GM23338 (cell line): ENCODE data around the gene HLA-DMB. TPM values are rescaled to one million over a fixed set of nuclear protein-coding genes. Genes with fewer than 3 reads are reported as not detected.
A peak's percentile ranks its signal among the peaks of the same experiment; 100 is the strongest.

Source experiments
- ATAC-seq: fragments of 200-7000 bp; cut with Tn5 transposase; 3 replicates; pipeline ENCODE4 v1.9.1; 2020
- DNase-seq: peaks from one replicate; pipeline ENCODE4 v3.0.0-alpha.2; 2015; ENCODE audit warnings: low spot score
- H2AFZ ChIP-seq: fragments of 200-600 bp; sonication (generic); 2 replicates; pipeline ENCODE4 v1.8.0; 2016; ENCODE audit warnings: antibody characterized with exemption, mild to moderate bottlenecking, moderate library complexity
- H3F3A ChIP-seq: fragments of 200-600 bp; sonication (generic); replicated peaks from 2 replicates; pipeline ENCODE4 v1.8.0; 2017; ENCODE audit warnings: antibody characterized with exemption, mixed run types, low read depth
- H3K27ac ChIP-seq: fragments of 200-600 bp; sonication (generic); 2 replicates; pipeline ENCODE4 v1.6.1; 2016; ENCODE audit warnings: low read depth
- H3K27me3 ChIP-seq: fragments of 200-600 bp; sonication (generic); 2 replicates; pipeline ENCODE4 v1.8.0; 2016; ENCODE audit warnings: mild to moderate bottlenecking, mixed run types, moderate library complexity; ENCODE audit not compliant: insufficient read depth
- H3K36me3 ChIP-seq: fragments of 200-600 bp; sonication (generic); 2 replicates; pipeline ENCODE4 v1.8.0; 2016; ENCODE audit warnings: mild to moderate bottlenecking; ENCODE audit not compliant: insufficient read depth
- H3K4me1 ChIP-seq: fragments of 200-600 bp; sonication (generic); 2 replicates; pipeline ENCODE4 v1.8.0; 2016; ENCODE audit warnings: mild to moderate bottlenecking, moderate library complexity; ENCODE audit not compliant: insufficient read depth
- H3K4me2 ChIP-seq: fragments of 200-600 bp; sonication (generic); 2 replicates; pipeline ENCODE4 v1.7.1; 2017; ENCODE audit warnings: mixed run types
- H3K4me3 ChIP-seq: fragments of 200-600 bp; sonication (generic); 2 replicates; pipeline ENCODE4 v1.6.1; 2016; ENCODE audit warnings: mixed run types
- H3K79me2 ChIP-seq: fragments of 200-600 bp; sonication (generic); replicated peaks from 2 replicates; pipeline ENCODE4 v1.8.0; 2017; ENCODE audit warnings: mild to moderate bottlenecking; ENCODE audit not compliant: insufficient read depth
- H3K9me2 ChIP-seq: fragments of 200-600 bp; sonication (generic); 2 replicates; pipeline ENCODE4 v1.8.0; 2017; ENCODE audit not compliant: insufficient read depth
- H4K20me1 ChIP-seq: fragments of 200-600 bp; sonication (generic); replicated peaks from 2 replicates; pipeline ENCODE4 v1.8.0; 2017; ENCODE audit warnings: mild to moderate bottlenecking; ENCODE audit not compliant: insufficient read depth
- H3K27ac Mint-ChIP-seq: 2 replicates; pipeline ENCODE4 v1.8.0; 2020; ENCODE audit warnings: inconsistent platforms, mild to moderate bottlenecking, moderate library complexity, mixed read lengths
- H3K27me3 Mint-ChIP-seq: 3 replicates; pipeline ENCODE4 v1.8.0; 2022; ENCODE audit warnings: low read depth, mild to moderate bottlenecking, moderate library complexity, mixed read lengths, inconsistent platforms; ENCODE audit not compliant: insufficient read depth, poor library complexity
- H3K36me3 Mint-ChIP-seq: 3 replicates; pipeline ENCODE4 v1.8.0; 2021; ENCODE audit warnings: low read depth, mild to moderate bottlenecking, inconsistent platforms, moderate library complexity, mixed read lengths
- H3K4me1 Mint-ChIP-seq: 3 replicates; pipeline ENCODE4 v1.8.0; 2020; ENCODE audit warnings: mild to moderate bottlenecking, inconsistent platforms, mixed read lengths
- H3K4me3 Mint-ChIP-seq: 3 replicates; pipeline ENCODE4 v1.8.0; 2021; ENCODE audit warnings: moderate library complexity, mild to moderate bottlenecking, inconsistent platforms, mixed read lengths
- H3K9me3 Mint-ChIP-seq: 3 replicates; pipeline ENCODE4 v1.8.0; 2020; ENCODE audit warnings: moderate library complexity, mild to moderate bottlenecking, inconsistent platforms, mixed read lengths
- CREB1 ChIP-seq: fragments of 250-450 bp; sonication (Bioruptor Pico); IDR thresholded peaks from 2 replicates; pipeline ENCODE4 v1.5.0; 2020; ENCODE audit warnings: low read depth, mild to moderate bottlenecking, moderate library complexity
- EZH2phosphoT487 ChIP-seq: fragments of 200-600 bp; sonication (generic); IDR thresholded peaks from one replicate; pipeline ENCODE4 v1.8.1; 2018; ENCODE audit warnings: antibody characterized with exemption; ENCODE audit not compliant: unreplicated experiment
- JUNB ChIP-seq: IDR thresholded peaks from one replicate; pipeline ENCODE4 v1.6.1; 2016; ENCODE audit warnings: antibody characterized with exemption; ENCODE audit not compliant: unreplicated experiment
- ZNF114 ChIP-seq: fragments of 250-450 bp; sonication (Bioruptor Pico); IDR thresholded peaks from 2 replicates; pipeline ENCODE4 v1.5.0; 2020; ENCODE audit warnings: mild to moderate bottlenecking, moderate library complexity
- polyA plus RNA-seq: library from polyadenylated mRNA; unstranded; fragments of >200 nt; fragmentation: Nextera tagmentation; extraction: Ambion mirVana; gene quantifications from 2 replicates; pipeline ENCODE4 v1.2.1, GENCODE V29; 2016
- total RNA-seq: library from RNA; depleted of rRNA; stranded (reverse); fragments of >200 nt; shearing (Covaris generic); gene quantifications from 2 replicates; pipeline ENCODE4 v1.2.3, GENCODE V29; 2014
- TF ChIP-seq, protein P1 (sequence below): fragments of 250-450 bp; sonication (Bioruptor Pico); IDR thresholded peaks from 2 replicates; pipeline ENCODE4 v1.5.0; 2020; ENCODE audit warnings: mild to moderate bottlenecking, moderate library complexity
- TF ChIP-seq, protein P2 (sequence below): IDR thresholded peaks from 2 replicates; pipeline ENCODE4 v1.6.1; 2016; ENCODE audit warnings: antibody characterized with exemption
- TF ChIP-seq, protein P3 (sequence below): IDR thresholded peaks from one replicate; pipeline ENCODE4 v1.6.1; 2018; ENCODE audit warnings: antibody characterized with exemption; ENCODE audit not compliant: unreplicated experiment
- TF ChIP-seq, protein P4 (sequence below), 2 experiments: fragments of 200-600 bp in 1 of 2; sonication (generic) in 1 of 2; conservative IDR thresholded peaks; 2 replicates each; pipeline versions ENCODE4 v1.5.1 to v1.6.1; 2016 to 2017; ENCODE audit warnings: antibody characterized with exemption in 2 of 2, low read depth in 2 of 2, mild to moderate bottlenecking in 2 of 2, moderate library complexity in 1 of 2

HLA-DMB gene
- total and polyA plus RNA-seq, 2 experiments from 2014 or later = 0.70 to 1.6 TPM

DNA sequence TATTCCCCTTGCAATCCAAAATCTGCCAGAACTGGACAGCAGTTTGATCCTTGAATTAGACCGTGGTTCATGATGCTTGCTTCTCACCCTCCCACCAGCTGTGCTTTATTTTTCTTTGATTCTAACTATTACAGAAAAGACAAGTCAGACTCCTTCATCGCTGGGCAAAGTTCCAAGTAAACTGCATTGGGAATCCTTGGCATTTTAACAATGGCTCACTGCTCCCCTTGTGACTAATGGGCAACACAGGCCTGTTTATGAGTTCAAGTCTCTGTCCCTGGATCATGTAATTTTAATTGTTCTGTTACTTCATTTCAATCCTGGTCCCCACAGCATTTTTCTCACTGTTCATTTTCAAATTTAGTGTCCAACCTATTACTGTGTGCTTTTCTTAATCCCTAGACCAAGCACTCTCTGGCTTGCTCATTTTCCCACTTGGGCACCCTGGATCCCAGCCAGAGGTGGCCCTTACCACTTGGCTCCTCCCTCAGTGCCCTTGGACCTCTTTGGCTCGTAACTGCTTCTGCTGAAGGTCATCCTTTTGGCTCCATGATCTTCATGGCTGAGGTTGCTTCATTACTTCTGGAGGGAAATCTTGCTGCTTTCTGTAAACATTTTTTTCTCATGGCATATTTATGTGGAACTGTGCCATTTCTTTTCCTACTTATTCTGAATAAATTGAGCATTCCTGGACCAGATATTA lies 54.0 kb downstream of the HLA-DMB start (continued):
- no peak for TF ChIP-seq JUNB
- TF ChIP-seq, protein P1, sequence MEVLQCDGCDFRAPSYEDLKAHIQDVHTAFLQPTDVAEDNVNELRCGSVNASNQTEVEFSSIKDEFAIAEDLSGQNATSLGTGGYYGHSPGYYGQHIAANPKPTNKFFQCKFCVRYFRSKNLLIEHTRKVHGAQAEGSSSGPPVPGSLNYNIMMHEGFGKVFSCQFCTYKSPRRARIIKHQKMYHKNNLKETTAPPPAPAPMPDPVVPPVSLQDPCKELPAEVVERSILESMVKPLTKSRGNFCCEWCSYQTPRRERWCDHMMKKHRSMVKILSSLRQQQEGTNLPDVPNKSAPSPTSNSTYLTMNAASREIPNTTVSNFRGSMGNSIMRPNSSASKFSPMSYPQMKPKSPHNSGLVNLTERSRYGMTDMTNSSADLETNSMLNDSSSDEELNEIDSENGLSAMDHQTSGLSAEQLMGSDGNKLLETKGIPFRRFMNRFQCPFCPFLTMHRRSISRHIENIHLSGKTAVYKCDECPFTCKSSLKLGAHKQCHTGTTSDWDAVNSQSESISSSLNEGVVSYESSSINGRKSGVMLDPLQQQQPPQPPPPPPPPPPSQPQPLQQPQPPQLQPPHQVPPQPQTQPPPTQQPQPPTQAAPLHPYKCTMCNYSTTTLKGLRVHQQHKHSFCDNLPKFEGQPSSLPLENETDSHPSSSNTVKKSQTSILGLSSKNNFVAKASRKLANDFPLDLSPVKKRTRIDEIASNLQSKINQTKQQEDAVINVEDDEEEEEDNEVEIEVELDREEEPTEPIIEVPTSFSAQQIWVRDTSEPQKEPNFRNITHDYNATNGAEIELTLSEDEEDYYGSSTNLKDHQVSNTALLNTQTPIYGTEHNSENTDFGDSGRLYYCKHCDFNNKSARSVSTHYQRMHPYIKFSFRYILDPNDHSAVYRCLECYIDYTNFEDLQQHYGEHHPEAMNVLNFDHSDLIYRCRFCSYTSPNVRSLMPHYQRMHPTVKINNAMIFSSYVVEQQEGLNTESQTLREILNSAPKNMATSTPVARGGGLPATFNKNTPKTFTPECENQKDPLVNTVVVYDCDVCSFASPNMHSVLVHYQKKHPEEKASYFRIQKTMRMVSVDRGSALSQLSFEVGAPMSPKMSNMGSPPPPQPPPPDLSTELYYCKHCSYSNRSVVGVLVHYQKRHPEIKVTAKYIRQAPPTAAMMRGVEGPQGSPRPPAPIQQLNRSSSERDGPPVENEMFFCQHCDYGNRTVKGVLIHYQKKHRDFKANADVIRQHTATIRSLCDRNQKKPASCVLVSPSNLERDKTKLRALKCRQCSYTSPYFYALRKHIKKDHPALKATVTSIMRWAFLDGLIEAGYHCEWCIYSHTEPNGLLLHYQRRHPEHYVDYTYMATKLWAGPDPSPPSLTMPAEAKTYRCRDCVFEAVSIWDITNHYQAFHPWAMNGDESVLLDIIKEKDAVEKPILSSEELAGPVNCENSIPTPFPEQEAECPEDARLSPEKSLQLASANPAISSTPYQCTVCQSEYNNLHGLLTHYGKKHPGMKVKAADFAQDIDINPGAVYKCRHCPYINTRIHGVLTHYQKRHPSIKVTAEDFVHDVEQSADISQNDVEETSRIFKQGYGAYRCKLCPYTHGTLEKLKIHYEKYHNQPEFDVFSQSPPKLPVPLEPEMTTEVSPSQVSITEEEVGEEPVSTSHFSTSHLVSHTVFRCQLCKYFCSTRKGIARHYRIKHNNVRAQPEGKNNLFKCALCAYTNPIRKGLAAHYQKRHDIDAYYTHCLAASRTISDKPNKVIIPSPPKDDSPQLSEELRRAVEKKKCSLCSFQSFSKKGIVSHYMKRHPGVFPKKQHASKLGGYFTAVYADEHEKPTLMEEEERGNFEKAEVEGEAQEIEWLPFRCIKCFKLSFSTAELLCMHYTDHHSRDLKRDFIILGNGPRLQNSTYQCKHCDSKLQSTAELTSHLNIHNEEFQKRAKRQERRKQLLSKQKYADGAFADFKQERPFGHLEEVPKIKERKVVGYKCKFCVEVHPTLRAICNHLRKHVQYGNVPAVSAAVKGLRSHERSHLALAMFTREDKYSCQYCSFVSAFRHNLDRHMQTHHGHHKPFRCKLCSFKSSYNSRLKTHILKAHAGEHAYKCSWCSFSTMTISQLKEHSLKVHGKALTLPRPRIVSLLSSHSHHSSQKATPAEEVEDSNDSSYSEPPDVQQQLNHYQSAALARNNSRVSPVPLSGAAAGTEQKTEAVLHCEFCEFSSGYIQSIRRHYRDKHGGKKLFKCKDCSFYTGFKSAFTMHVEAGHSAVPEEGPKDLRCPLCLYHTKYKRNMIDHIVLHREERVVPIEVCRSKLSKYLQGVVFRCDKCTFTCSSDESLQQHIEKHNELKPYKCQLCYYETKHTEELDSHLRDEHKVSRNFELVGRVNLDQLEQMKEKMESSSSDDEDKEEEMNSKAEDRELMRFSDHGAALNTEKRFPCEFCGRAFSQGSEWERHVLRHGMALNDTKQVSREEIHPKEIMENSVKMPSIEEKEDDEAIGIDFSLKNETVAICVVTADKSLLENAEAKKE = no peak
- TF ChIP-seq ZNF114 (CRISPR knock-in tag) = no peak
- TF ChIP-seq, protein P2, sequence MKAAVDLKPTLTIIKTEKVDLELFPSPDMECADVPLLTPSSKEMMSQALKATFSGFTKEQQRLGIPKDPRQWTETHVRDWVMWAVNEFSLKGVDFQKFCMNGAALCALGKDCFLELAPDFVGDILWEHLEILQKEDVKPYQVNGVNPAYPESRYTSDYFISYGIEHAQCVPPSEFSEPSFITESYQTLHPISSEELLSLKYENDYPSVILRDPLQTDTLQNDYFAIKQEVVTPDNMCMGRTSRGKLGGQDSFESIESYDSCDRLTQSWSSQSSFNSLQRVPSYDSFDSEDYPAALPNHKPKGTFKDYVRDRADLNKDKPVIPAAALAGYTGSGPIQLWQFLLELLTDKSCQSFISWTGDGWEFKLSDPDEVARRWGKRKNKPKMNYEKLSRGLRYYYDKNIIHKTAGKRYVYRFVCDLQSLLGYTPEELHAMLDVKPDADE = no peak
- TF ChIP-seq EZH2phosphoT487 = no peak
- TF ChIP-seq CREB1 (CRISPR knock-in tag) = no peak

DNA sequence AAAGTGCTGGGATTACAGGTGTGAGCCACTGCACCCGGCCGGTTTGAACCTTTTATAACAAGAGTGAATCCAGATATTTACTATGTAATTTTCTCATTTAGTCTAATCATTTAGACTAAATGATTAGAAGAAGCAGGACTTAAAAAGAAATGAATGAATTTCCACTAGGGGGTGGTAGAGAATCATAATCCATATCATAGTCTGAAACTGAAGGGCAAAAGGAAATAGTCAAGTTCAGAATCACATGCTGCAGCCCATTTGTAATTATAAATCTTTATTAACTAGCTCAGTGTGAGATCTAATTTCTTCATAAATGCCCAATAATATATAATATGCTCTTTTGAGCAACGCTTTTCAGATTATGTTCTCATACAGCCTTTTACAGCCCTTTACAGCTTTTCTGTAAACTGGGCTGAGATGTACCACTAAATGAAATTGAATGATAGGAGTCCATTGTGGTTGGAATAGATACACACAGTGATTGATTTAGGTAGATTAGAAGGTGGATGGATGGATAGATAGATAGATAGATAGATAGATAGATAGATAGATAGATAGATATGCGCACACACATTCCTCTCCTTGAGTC lies 55.0 kb downstream of the HLA-DMB start:
- Mint-ChIP-seq H3K4me1 (no peaks in the 10 kb centered on the region), H3K9me3 (no peaks in the 10 kb centered on the region), H3K27me3 (peaks cover 4% of the 10 kb centered on the region), H3K4me3 (no peak overlapping the region), H3K36me3 (no peaks in the 10 kb centered on the region), H3K27ac (no peak overlapping the region)
- Histone ChIP-seq H3F3A (no peaks in the 10 kb centered on the region), H3K79me2 (no peaks in the 10 kb centered on the region), H3K4me1 (no peaks in the 10 kb centered on the region), H3K36me3 (no peaks in the 10 kb centered on the region), H4K20me1 (no peaks in the 10 kb centered on the region), H2AFZ (no peak overlapping the region), H3K27ac (no peak overlapping the region), H3K4me3 (no peak overlapping the region), H3K9me2 (no peaks in the 10 kb centered on the region), H3K4me2 (no peak overlapping the region), H3K27me3 (no peaks in the 10 kb centered on the region)
- DNase-seq = peak; percentile 82
- ATAC-seq = peak; percentile 38; the same call in 2 of the 3 replicates
- TF ChIP-seq, protein P2 = no peak
- TF ChIP-seq, protein P3, sequence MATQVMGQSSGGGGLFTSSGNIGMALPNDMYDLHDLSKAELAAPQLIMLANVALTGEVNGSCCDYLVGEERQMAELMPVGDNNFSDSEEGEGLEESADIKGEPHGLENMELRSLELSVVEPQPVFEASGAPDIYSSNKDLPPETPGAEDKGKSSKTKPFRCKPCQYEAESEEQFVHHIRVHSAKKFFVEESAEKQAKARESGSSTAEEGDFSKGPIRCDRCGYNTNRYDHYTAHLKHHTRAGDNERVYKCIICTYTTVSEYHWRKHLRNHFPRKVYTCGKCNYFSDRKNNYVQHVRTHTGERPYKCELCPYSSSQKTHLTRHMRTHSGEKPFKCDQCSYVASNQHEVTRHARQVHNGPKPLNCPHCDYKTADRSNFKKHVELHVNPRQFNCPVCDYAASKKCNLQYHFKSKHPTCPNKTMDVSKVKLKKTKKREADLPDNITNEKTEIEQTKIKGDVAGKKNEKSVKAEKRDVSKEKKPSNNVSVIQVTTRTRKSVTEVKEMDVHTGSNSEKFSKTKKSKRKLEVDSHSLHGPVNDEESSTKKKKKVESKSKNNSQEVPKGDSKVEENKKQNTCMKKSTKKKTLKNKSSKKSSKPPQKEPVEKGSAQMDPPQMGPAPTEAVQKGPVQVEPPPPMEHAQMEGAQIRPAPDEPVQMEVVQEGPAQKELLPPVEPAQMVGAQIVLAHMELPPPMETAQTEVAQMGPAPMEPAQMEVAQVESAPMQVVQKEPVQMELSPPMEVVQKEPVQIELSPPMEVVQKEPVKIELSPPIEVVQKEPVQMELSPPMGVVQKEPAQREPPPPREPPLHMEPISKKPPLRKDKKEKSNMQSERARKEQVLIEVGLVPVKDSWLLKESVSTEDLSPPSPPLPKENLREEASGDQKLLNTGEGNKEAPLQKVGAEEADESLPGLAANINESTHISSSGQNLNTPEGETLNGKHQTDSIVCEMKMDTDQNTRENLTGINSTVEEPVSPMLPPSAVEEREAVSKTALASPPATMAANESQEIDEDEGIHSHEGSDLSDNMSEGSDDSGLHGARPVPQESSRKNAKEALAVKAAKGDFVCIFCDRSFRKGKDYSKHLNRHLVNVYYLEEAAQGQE = no peak
- TF ChIP-seq, protein P4, sequence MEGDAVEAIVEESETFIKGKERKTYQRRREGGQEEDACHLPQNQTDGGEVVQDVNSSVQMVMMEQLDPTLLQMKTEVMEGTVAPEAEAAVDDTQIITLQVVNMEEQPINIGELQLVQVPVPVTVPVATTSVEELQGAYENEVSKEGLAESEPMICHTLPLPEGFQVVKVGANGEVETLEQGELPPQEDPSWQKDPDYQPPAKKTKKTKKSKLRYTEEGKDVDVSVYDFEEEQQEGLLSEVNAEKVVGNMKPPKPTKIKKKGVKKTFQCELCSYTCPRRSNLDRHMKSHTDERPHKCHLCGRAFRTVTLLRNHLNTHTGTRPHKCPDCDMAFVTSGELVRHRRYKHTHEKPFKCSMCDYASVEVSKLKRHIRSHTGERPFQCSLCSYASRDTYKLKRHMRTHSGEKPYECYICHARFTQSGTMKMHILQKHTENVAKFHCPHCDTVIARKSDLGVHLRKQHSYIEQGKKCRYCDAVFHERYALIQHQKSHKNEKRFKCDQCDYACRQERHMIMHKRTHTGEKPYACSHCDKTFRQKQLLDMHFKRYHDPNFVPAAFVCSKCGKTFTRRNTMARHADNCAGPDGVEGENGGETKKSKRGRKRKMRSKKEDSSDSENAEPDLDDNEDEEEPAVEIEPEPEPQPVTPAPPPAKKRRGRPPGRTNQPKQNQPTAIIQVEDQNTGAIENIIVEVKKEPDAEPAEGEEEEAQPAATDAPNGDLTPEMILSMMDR (conservative IDR thresholded peaks at IDR 0.05; ENCODE audit: low read depth in 2 of 2) = peak; percentile 58 to 78
